Peyer's patch (tissue), 4 donors: ENCODE measurements around the gene FRMPD2. TPM values are rescaled to one million over a fixed set of nuclear protein-coding genes. Genes with fewer than 3 reads are reported as not detected.

Experiments
- DNase-seq, 3 donors: peaks; one replicate each; pipeline ENCODE4 v3.0.0-alpha.2; 2017 to 2019
- H3K27ac ChIP-seq, 4 donors: fragments of 200-600 bp; sonication (generic); one replicate each; pipeline ENCODE4 v1.5.1; 2016 to 2019
- H3K27me3 ChIP-seq, 2 donors: fragments of 200-600 bp; sonication (generic); one replicate each; pipeline ENCODE4 v1.5.1; 2019
- H3K36me3 ChIP-seq, 3 donors: fragments of 200-600 bp; sonication (generic); one replicate each; pipeline ENCODE4 v1.5.1; 2016 to 2019
- H3K4me1 ChIP-seq, 4 donors: fragments of 200-600 bp; sonication (generic); one replicate each; pipeline ENCODE4 v1.5.1; 2016 to 2019
- H3K4me3 ChIP-seq, 4 donors: fragments of 200-600 bp; sonication (generic); 1 replicate in 3 of 4; 2 replicates in 1 of 4; pipeline ENCODE4 v1.5.1; 2016 to 2019; ENCODE audit warnings: mild to moderate bottlenecking in 1 of 4
- H3K9me3 ChIP-seq, 4 donors: fragments of 200-600 bp; sonication (generic); one replicate each; pipeline ENCODE4 v1.5.1; 2016 to 2019; ENCODE audit warnings: mild to moderate bottlenecking in 1 of 4
- POLR2A ChIP-seq, 2 donors: fragments of 450-650 bp; IDR thresholded peaks; one replicate each; pipeline ENCODE4 v1.5.1; 2017; ENCODE audit warnings: antibody characterized with exemption in 2 of 2, mild to moderate bottlenecking in 2 of 2, moderate library complexity in 2 of 2
- total RNA-seq, 4 donors: library from RNA; depleted of rRNA; stranded (reverse); fragments of >200 nt; gene quantifications; one replicate each; pipeline ENCODE4 v1.1.0, GENCODE V29; 2016
- TF ChIP-seq, protein P1 (sequence below), 6 experiments: fragments of 450-650 bp in 4 of 6; fragments of 200-600 bp in 2 of 6; sonication (generic) in 1 of 6; IDR thresholded peaks; one replicate each; pipeline ENCODE4 v1.5.1; 2017 to 2019; ENCODE audit warnings: antibody characterized with exemption in 6 of 6, mild to moderate bottlenecking in 3 of 6, moderate library complexity in 1 of 6

FRMPD2 gene
- total RNA-seq, 4 donors from 2014 or later = not detected

DNA sequence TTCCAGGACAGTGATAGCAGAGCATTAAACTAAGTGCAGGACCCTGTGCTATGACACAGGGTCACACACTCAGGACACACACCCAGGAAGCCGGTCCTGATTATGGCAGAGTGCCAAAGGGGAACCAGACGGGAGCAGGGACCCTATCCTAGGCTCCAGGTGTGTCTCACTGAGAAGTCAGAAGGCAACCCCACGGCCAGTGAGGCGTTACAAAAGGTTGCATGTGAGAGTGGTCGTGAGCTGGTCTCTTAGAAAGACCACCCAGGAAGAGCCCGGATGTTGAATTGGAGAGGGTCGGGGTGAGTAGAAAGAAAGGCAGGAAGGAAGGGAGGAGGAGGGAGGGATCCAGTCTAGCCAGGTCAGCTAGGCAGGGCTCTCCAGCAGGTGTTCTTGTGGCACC lies 31.0 kb downstream of the FRMPD2 start:
- no peak for TF ChIP-seq POLR2A (IDR thresholded peaks at IDR 0.05)
- TF ChIP-seq, protein P1, sequence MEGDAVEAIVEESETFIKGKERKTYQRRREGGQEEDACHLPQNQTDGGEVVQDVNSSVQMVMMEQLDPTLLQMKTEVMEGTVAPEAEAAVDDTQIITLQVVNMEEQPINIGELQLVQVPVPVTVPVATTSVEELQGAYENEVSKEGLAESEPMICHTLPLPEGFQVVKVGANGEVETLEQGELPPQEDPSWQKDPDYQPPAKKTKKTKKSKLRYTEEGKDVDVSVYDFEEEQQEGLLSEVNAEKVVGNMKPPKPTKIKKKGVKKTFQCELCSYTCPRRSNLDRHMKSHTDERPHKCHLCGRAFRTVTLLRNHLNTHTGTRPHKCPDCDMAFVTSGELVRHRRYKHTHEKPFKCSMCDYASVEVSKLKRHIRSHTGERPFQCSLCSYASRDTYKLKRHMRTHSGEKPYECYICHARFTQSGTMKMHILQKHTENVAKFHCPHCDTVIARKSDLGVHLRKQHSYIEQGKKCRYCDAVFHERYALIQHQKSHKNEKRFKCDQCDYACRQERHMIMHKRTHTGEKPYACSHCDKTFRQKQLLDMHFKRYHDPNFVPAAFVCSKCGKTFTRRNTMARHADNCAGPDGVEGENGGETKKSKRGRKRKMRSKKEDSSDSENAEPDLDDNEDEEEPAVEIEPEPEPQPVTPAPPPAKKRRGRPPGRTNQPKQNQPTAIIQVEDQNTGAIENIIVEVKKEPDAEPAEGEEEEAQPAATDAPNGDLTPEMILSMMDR (IDR thresholded peaks at IDR 0.05) = no peak
- Histone ChIP-seq H3K27ac (no peak overlapping the region), H3K4me1 (no peaks in the 10 kb centered on the region), H3K27me3 (no peaks in the 10 kb centered on the region), H3K36me3 (no peaks in the 10 kb centered on the region), H3K4me3 (no peak overlapping the region), H3K9me3 (no peaks in the 10 kb centered on the region)
- DNase-seq = no peak

DNA sequence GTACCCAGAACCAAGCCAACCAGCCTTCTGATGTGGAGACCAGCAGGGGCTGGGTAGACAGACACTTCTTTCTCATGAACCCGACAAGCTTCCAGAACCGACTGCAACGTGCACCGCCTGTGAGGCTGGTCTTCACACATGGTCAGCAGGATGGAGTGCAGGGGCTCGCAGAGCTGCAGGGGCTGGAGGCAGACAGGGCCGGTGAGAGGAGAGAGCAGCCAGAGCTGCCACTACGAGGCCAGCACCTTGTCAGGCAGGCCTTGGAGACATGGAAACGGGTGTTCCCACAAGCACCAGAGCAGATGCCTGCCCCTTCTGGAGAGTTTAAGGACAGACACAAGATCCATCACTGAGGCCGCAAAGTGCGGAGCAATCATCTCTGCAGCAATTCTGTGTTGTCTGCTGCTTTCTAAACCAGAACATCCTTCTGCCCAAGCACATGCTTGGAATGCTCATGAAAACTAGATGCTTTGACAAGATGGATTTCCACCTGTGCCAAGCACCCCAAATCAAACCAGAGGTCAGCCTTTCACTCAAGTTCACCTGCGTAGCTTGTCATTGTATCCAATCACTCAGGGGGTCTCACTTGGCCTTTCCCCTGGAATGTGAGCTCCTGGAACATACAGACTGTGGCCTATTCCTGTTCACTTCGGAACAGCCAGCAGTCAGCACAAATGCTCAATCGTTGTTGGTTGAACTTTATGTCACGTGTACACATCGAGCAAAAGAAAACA lies 32.2 kb downstream of the FRMPD2 start:
- TF ChIP-seq, protein P1 (IDR thresholded peaks at IDR 0.05) = no peak
- Histone ChIP-seq H3K4me1 (no peaks in the 10 kb centered on the region), H3K27ac (no peak overlapping the region), H3K9me3 (no peaks in the 10 kb centered on the region), H3K27me3 (no peaks in the 10 kb centered on the region), H3K36me3 (no peaks in the 10 kb centered on the region), H3K4me3 (no peak overlapping the region)
- no peak for DNase-seq

DNA sequence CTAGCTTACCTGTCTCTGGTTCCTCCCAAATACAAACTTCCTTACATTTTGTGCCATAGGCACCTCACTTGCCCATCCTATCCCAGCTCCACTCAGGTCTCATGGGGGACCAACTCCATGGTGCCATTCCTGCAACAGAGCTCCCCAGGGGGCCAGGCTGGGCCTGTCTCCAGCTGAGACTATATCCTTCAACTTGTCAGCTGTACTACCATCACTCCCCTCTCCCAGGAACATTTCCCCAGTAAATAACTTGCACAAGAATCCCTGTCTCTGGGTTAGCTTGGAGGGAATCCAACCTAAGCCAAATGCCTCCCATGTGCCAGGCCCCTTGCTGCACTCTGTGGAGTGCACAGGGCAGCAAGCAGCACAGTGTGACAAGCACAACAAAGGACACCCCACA lies 33.2 kb downstream of the FRMPD2 start:
- no peak overlapping the region for H3K4me3 ChIP-seq
- TF ChIP-seq, protein P1 (IDR thresholded peaks at IDR 0.05) = no peak
- no peak for TF ChIP-seq POLR2A (IDR thresholded peaks at IDR 0.05)
- no peaks in the 10 kb centered on the region for H3K4me1 ChIP-seq
- no peaks in the 10 kb centered on the region for H3K27me3 ChIP-seq
- no peaks in the 10 kb centered on the region for H3K36me3 ChIP-seq
- no peak for DNase-seq
- H3K9me3 ChIP-seq = no peaks in the 10 kb centered on the region
- no peak overlapping the region for H3K27ac ChIP-seq

DNA sequence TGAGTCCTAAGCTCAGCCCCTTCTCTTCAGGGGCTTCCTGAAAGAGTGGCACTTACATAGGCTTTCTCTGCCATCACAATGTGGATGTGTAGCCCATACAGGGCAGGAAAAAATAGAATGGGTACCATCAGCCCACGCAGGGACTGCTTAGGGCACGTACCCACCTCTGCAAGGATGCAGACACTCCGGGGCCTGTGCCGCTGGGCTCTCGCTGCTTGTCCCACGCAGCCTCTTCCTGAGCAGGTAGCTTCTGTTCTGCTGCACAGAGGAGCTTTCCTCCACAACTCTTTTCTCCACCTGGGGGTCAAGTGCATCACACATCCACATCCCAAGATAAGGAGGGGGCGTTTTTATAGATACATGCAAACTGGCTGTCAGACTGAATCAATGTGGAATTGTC lies 34.3 kb downstream of the FRMPD2 start:
- H3K27me3 ChIP-seq = no peaks in the 10 kb centered on the region
- no peak overlapping the region for H3K27ac ChIP-seq
- no peak for DNase-seq
- no peaks in the 10 kb centered on the region for H3K9me3 ChIP-seq
- no peak overlapping the region for H3K4me3 ChIP-seq
- H3K4me1 ChIP-seq = no peaks in the 10 kb centered on the region
- no peaks in the 10 kb centered on the region for H3K36me3 ChIP-seq
- TF ChIP-seq POLR2A (IDR thresholded peaks at IDR 0.05) = no peak

DNA sequence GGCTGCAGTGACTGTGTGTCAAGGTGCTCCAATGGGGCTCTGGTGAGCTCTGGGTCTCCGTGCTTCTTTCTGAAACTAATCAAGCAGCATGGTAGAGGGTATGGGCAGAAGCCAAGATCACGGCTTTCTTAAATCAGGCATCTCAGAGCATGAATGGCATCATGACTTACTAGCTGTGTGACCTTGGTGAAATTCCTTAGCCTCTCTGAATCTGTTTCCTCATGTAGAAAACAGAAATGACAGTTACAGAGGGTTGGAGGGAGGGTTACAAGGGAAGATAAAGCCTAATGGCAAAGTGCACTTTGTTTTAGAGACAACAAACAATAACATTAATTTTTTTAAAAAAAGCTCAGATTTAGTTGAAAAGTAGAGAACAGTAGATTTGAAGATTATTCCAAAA lies 34.9 kb downstream of the FRMPD2 start:
- Histone ChIP-seq H3K4me1 (no peaks in the 10 kb centered on the region), H3K27ac (no peak overlapping the region), H3K27me3 (no peaks in the 10 kb centered on the region), H3K4me3 (no peak overlapping the region), H3K36me3 (no peaks in the 10 kb centered on the region), H3K9me3 (no peaks in the 10 kb centered on the region)
- no peak for DNase-seq
- TF ChIP-seq, protein P1 (IDR thresholded peaks at IDR 0.05) = no peak
- TF ChIP-seq POLR2A (IDR thresholded peaks at IDR 0.05) = no peak

DNA sequence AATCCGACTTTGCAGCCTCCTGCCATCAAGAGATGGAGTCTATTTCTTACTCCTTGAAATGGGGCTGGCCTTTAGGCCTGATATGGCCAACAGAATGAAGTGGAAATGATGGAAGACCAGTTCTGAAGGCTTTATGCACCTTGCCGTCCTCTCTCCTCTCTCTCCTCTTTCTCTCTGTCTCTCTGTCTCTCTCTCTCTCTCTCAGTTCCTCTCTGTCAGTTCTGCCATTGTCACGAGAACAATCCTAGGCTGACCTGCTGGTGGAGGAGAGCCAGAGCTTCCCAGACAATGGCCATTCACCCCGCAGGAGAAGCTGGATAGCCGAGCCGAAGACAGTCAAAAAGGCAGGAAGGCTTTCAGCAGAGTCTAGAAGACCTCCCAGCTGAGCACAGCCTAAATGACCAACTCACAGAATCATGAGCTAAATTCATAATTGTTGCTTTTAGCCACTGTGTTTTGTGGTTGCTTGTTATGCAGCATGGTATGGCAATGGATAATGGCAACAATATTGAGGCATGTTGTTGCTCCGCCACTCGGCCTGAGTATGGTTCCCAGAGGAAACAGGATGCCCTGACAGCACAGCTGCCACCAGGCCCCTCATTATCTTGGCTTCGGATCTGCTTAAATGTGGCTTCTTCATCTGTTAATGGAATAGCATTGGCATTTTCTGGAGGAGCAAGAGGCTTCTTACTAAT lies 35.5 kb downstream of the FRMPD2 start:
- Histone ChIP-seq H3K36me3 (no peaks in the 10 kb centered on the region), H3K4me1 (no peaks in the 10 kb centered on the region), H3K27ac (no peak overlapping the region), H3K9me3 (no peaks in the 10 kb centered on the region), H3K27me3 (no peaks in the 10 kb centered on the region), H3K4me3 (no peak overlapping the region)
- no peak for DNase-seq
- TF ChIP-seq POLR2A (IDR thresholded peaks at IDR 0.05) = no peak
- TF ChIP-seq, protein P1 (IDR thresholded peaks at IDR 0.05) = no peak
